SIG-M5 (cell line): ENCODE data around the gene CCL17.

Experiments
- DNase-seq: peaks from one replicate; lab custom pipeline; 2025; lab: John Stamatoyannopoulos, UW

CCL17 gene

DNA sequence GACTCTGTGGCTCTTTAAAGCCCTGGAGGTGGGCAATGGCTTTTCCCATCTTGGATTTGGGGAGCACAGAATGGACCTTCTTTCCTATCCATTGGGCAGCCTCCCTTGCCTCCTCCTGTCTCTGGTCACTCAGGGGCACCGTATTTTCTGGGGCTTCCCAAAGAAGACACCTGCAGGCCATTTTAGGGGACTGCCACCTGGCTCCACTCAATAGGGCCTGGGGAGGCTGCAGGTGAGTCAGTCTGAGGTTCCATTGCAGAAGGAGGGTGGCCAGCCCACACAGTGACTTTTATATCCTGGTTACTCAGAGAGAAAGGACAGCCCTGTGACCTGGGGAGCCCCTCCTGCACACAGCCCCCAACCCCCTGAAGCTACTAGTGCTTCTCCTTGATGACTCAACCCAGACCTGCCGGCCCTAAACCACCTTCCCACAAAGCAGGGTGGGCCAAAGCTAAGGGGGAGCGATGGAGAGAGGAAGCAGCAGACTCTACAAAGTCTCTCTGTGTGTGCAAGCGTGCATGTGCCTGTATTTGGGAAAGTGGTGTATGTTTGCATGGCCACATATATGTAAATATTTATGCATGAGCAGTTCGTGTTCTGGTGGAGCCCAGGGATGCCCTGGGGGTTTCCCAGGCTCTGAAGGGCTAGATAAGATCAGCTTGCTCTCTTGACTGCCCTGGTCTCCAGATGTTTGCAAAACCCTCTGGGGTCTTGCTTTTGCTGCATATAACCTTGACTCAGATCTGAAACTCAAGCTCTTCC is 27.3 kb upstream of the CCL17 start:
- no peak for DNase-seq

DNA sequence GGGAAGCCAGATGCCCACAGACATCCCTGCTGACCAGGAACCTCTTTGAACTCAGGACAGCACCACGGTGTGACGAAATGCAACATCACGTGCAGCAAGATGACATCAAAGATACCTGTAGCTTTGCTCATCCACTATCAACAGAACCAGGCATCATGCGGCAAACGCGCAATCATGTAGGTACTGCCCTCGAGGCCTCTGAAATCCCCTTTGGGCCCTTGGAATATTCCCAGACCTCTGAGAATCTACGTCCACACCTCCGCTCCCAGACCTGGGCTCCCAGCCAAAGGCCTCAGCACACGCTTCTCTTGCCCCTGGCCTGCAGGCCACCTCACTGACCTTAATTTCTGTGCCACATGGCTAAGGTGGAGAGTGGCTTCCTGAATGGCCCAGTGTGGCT is 25.0 kb upstream of the CCL17 start:
- DNase-seq = no peak

DNA sequence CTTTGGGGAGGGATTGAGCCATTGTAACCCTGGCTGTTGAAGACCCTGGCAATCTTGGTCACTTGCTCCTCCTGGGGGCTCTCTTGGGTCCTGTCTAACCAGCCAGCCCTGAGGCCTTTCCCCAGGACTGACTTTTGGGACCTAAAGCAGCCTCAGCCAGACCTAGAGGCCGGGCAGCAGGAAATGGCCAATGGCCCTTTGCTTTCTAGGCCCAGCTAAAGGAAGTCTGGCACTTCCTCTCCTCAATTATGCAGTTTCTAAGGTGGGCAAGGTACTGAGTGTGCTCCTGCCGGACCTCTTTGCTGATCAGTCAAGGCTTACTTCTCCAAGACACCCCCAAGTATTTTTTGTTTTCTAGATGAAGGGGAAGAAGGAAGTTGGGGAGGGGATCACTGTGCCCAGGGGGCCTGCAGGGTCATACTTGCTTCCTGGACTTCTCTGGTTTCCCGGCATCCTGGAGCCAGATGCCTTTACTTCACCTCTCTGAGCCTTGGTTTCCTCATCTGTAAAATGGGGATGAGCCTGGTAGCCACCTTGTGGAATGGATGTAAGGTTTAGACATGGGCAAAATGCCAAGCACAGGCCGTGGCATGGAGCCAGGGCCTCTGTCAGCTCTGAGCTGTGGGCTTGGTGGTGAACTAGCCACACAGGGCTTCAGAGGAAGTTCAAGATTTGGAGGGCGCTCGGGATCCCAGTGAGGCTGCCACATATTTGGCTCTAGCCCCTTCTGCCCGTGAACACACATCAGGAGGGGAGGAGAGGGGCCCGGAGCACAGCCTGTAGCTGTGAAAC is 23.7 kb upstream of the CCL17 start:
- DNase-seq = no peak

DNA sequence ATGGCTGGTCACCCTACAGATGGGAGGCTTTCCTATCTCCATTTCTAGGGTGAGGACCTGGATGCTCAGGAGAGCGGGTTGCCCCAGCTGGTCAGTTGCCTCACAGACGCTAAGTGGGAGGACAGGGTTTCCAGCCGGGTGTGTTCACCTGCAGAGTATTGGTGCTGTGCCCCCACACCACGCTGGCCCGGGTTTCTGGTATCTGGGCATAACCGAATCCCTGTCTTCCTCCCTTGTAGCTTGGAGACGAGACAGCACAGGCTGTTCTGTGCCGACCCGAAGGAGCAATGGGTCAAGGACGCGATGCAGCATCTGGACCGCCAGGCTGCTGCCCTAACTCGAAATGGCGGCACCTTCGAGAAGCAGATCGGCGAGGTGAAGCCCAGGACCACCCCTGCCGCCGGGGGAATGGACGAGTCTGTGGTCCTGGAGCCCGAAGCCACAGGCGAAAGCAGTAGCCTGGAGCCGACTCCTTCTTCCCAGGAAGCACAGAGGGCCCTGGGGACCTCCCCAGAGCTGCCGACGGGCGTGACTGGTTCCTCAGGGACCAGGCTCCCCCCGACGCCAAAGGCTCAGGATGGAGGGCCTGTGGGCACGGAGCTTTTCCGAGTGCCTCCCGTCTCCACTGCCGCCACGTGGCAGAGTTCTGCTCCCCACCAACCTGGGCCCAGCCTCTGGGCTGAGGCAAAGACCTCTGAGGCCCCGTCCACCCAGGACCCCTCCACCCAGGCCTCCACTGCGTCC is 22.6 kb upstream of the CCL17 start:
- no peak for DNase-seq

DNA sequence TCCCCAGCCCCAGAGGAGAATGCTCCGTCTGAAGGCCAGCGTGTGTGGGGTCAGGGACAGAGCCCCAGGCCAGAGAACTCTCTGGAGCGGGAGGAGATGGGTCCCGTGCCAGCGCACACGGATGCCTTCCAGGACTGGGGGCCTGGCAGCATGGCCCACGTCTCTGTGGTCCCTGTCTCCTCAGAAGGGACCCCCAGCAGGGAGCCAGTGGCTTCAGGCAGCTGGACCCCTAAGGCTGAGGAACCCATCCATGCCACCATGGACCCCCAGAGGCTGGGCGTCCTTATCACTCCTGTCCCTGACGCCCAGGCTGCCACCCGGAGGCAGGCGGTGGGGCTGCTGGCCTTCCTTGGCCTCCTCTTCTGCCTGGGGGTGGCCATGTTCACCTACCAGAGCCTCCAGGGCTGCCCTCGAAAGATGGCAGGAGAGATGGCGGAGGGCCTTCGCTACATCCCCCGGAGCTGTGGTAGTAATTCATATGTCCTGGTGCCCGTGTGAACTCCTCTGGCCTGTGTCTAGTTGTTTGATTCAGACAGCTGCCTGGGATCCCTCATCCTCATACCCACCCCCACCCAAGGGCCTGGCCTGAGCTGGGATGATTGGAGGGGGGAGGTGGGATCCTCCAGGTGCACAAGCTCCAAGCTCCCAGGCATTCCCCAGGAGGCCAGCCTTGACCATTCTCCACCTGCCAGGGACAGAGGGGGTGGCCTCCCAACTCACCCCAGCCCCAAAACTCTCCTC is 21.9 kb upstream of the CCL17 start:
- no peak for DNase-seq

DNA sequence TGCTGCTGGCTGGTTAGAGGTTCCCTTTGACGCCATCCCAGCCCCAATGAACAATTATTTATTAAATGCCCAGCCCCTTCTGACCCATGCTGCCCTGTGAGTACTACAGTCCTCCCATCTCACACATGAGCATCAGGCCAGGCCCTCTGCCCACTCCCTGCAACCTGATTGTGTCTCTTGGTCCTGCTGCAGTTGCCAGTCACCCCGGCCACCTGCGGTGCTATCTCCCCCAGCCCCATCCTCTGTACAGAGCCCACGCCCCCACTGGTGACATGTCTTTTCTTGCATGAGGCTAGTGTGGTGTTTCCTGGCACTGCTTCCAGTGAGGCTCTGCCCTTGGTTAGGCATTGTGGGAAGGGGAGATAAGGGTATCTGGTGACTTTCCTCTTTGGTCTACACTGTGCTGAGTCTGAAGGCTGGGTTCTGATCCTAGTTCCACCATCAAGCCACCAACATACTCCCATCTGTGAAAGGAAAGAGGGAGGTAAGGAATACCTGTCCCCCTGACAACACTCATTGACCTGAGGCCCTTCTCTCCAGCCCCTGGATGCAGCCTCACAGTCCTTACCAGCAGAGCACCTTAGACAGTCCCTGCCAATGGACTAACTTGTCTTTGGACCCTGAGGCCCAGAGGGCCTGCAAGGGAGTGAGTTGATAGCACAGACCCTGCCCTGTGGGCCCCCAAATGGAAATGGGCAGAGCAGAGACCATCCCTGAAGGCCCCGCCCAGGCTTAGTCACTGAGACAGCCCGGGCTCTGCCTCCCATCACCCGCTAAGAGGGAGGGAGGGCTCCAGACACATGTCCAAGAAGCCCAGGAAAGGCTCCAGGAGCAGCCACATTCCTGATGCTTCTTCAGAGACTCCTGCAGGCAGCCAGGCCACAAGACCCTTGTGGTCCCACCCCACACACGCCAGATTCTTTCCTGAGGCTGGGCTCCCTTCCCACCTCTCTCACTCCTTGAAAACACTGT is 21.0 kb upstream of the CCL17 start:
- no peak for DNase-seq

DNA sequence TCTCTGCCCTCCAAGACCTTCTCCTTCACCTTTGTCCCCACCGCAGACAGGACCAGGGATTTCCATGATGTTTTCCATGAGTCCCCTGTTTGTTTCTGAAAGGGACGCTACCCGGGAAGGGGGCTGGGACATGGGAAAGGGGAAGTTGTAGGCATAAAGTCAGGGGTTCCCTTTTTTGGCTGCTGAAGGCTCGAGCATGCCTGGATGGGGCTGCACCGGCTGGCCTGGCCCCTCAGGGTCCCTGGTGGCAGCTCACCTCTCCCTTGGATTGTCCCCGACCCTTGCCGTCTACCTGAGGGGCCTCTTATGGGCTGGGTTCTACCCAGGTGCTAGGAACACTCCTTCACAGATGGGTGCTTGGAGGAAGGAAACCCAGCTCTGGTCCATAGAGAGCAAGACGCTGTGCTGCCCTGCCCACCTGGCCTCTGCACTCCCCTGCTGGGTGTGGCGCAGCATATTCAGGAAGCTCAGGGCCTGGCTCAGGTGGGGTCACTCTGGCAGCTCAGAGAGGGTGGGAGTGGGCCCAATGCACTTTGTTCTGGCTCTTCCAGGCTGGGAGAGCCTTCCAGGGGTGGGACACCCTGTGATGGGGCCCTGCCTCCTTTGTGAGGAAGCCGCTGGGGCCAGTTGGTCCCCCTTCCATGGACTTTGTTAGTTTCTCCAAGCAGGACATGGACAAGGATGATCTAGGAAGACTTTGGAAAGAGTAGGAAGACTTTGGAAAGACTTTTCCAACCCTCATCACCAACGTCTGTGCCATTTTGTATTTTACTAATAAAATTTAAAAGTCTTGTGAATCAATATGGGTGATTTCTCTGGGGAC is 20.1 kb upstream of the CCL17 start:
- no peak for DNase-seq

DNA sequence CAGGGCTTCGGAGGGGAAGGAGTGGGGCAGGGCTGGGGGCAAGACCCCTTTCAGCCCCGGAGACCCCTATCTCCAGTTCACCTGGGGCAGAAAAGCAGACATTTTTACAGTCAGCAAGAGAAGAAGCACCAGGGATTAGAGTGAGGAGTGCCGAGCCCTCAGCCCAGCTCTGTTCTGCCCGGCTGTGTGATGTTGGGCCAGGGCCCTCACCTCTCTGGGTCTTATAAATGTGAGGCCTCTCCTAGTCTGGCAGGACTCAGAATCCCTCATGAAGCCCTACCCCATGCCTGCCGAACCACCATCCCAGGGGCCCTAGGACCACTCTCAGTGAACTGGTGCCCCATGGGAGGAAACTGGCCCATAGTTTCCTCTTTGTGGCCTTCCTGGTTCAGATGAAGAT is 19.5 kb upstream of the CCL17 start:
- DNase-seq = no peak

DNA sequence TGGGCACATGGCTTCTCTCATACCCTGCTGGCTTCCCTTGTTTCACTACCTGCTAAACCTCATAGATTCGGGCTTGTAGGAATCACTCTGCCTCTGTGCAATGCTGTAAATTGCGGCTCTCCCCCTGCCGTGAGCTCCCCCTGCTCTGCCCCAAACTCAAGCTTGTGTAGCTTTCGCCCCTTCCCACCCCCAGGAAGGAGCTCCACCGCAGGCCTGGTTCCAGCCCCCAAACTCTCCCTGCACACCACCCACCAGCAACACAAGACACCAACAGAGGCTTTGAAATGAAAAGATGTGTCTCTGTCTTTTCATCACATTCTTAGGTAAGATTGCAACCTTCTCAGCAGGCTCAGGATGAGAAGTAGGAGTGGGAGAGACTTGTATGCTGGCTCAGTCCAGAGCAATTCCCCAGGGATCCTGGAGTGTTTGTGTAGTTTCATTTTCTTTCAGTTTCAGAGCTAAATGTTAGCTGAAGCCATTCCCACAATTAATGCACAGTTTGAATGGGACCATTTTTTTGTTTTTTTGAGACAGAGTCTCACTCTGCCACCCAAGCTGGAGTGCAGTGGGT is 18.1 kb upstream of the CCL17 start:
- DNase-seq = no peak

DNA sequence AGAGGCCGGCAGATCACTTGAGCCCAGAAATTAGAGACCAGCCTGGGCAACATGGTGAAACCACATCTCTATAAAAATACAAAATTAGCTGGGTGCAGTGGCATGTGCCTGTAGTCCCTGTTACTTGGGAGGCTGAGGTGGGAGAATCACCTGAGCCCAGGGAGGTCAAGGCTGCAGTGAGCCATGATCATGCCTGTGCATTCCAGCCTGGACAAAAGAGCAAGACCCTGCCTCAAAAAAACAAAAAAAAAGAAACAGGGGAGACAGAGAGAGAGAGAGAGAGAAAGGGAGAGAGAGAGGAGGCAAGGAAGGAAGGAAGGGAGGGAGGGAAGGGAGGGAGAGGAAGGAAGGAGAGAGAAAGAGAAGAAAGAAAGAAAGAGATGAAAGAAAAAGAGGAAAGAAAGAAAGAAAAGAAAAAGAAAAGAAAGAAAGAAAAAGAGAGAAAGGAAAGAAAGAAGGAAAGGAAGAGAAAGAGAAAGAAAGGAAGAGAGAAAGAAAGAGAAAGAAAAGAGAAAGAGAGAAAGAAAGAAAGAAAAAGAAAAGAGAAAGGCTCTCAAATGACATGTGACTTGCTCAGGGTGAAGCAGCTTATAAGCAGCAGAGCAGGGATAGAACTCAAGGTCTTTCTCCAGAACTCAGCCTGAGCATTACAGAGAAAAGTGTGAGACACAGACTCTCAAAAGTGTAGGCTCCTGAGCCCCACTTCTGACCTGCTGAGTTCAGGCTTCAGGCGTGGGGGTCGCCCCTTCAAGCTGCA is 16.8 kb upstream of the CCL17 start:
- no peak for DNase-seq

DNA sequence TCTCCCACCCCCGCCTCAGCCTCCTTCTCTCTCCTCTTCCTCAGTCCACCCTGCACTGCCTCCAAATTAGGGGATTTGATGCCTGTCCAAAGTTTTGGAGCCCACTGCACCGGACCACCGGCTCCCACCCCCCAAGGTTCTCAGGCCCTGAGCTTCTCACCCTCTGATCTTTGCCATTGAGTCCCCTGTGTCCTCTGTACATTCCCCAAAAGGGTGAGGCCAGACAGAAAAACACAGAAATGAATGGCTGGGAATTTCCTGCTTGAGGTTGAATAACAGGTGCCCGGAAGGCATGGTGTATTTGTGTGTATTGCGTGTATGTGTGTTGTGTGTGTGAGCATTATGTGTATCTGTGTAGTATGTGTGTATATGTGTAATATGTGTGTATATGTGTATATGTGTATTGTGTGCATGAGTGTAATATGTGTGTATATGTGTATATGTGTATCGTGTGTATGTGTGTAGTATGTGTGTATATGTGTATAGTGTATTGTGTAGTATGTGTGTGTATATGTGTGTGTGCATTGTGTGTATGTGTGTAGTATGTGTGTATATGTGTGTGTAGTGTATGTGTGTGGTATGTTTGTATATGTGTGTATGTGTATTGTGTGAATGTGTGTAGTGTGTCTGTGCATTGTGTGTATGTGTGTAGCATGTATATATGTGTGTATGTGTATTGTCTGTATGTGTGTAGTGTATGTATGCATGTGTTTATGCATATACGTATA is 16.0 kb upstream of the CCL17 start:
- no peak for DNase-seq

DNA sequence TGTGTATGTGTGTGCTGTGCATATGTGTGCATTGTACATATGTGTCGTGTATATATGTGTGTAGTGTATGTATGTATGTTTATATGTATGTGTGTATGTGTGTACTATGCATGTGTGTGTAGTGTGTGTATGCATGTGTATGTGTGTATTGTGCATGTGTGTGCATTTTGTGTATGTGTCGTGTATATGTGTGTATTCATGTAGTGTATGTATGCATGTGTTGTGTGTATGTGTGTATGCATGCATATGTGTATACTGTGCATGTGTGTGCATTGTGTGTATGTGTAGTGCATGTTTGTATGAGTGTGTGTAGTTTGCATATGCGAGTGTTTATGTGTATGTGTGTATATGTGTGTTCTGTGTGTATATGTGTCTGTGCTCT is 15.5 kb upstream of the CCL17 start:
- no peak for DNase-seq

DNA sequence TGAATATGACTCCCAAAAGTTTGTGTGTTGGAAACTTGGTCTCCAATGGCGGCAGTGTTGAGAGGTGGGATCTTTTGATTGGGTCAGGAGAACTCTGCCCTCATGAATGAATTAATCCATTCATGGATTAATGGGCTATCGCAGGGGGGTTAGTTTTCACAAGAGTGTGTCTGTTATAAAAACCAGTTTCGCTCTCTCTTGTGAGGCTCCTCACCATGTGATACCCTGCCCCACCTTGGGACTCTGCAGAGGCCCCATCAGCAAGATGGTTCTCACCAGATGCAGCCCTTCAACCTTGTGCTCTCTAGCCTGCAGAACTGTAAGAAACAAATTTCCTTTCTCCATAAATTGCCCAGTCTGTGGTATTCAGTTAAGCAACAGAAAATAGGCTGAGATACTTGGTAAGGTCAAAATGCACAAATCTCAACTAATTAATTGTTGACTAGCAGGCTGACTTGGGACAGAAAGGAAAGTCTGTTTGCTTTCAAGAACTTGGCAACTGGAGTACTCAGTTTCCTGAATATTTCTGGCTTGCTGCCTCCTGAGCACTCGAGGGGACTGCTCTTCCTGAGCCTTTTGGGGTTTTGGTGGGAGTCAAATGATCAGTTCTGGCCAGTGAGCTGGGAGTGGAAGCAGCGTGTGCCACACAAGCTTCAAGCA is 13.8 kb upstream of the CCL17 start:
- no peak for DNase-seq

DNA sequence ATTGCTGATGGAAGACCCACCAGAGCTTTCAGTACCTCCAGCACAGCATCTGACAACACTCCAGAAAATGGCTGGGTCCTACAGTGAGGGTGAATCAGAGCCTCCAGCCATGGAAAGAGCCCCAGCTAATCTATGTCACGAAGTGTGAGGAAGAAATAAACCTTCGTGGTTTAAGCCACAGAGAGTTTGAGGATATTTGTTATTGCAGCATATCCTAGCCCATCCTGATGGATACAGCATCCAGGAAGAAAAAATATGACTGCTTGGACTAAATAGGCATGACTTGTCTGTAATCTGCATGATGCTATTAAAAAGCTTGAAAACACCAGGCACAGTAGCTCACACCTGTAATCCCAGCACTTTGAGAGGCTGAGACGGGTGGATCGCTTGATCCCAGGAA is 13.3 kb upstream of the CCL17 start:
- no peak for DNase-seq

DNA sequence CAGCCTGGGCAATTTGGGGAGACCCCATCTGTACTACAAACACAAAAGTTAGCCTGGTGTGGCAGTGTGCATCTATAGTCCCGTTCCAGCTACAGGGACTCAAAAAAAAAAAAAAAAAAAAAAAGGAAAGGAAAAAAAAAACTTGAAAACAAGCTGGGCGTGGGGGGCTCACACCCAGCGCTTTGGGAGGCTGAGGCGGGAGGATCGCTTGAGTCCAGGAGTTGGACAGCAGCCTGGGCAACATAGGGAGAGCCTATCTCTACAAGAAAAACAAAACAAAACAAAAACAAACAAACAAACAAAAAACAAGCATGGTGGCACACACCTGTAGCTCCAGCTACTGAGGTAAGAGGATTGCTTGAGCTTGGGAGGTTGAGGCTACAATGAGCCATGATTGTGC is 12.9 kb upstream of the CCL17 start:
- no peak for DNase-seq

DNA sequence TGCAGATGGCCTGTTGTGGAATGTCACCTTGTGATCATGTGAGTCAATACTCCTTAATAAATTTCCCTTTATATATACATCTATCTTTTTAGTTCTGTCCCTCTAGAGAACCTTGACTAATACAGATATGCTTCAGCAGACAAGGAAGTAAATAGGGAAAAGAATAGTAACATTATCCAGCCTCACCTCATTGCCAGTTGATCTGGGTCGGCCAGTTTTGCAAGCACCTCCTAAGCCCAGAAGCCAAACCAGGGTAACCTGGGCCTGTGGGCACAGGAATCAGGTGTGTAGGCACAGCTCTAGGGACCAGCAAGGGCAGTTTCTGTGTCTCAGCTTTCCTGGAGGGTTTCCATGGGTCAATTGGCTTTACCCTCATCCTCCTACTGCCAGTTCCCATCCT is 11.9 kb upstream of the CCL17 start:
- no peak for DNase-seq

DNA sequence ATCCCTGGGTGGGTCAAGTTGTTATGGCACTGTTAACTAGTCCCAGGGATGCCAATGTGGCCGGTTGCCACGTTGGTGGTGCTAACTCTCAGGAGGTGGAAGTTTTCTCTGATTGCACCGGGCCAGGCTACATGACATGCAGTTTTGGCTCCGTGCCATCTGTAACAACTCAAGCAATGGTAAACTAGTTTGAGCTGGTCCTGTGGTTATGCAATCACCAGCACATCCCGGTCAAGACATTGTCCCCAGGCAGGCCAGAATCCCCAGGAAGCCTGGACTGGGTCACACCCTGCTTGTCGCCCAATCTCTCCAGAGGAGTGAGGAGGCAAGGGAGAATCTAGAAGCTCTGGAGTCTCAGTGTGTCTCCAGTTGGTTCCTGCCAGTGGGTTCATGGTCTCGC is 10.1 kb upstream of the CCL17 start:
- no peak for DNase-seq

DNA sequence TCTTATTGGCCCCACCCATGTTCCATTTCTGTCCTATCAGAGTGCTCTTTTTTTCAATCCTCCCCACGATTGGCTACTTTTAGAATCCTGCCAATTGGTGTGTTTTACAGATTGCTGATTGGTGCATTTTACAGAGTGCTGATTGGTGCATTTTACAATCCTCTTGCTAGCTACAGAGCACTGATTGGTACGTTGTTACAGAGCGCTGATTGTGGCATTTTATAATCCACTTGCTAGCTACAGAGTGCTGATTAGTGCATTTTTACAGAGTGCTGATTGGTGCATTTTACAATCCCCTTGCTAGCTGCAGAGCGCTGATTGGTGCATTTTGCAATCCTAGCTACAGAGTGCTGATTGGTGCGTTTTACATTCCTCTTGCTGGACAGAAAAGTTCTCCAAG is 9.5 kb upstream of the CCL17 start:
- DNase-seq = no peak
